Smooth muscle cell (in vitro differentiated cells): ENCODE results near the gene HGS. TPM values are rescaled to one million over a fixed set of nuclear protein-coding genes. Genes with fewer than 3 reads are reported as not detected.

Experiments used
- DNase-seq: peaks from one replicate; lab custom pipeline; 2025; ENCODE audit not compliant: unreplicated experiment; lab: John Stamatoyannopoulos, UW
- H2AFZ ChIP-seq: fragments of 200-600 bp; sonication (generic); 2 replicates; pipeline ENCODE4 v1.6.0; 2016; ENCODE audit warnings: antibody characterized with exemption, low read depth, mild to moderate bottlenecking
- H3F3A ChIP-seq: fragments of 200-600 bp; sonication (generic); 2 replicates; pipeline ENCODE4 v1.6.0; 2017; ENCODE audit warnings: antibody characterized with exemption, low read depth
- H3K27ac ChIP-seq: fragments of 200-600 bp; sonication (generic); 2 replicates; pipeline ENCODE4 v1.5.1; 2016; ENCODE audit warnings: low read depth, mild to moderate bottlenecking
- H3K27me3 ChIP-seq: fragments of 200-600 bp; sonication (generic); 2 replicates; pipeline ENCODE4 v1.6.1; 2016; ENCODE audit warnings: low read depth, mild to moderate bottlenecking
- H3K36me3 ChIP-seq: fragments of 200-600 bp; sonication (generic); 2 replicates; pipeline ENCODE4 v1.5.1; 2016; ENCODE audit warnings: low read depth
- H3K4me1 ChIP-seq: fragments of 200-600 bp; sonication (generic); 2 replicates; pipeline ENCODE4 v1.5.1; 2016; ENCODE audit warnings: low read depth
- H3K4me2 ChIP-seq: fragments of 200-600 bp; sonication (generic); 2 replicates; pipeline ENCODE4 v1.6.0; 2016; ENCODE audit warnings: mild to moderate bottlenecking
- H3K4me3 ChIP-seq: fragments of 200-600 bp; sonication (generic); 2 replicates; pipeline ENCODE4 v1.5.1; 2016; ENCODE audit warnings: mild to moderate bottlenecking
- H3K79me2 ChIP-seq: fragments of 200-600 bp; sonication (generic); 2 replicates; pipeline ENCODE4 v1.6.0; 2016; ENCODE audit warnings: low read depth, mild to moderate bottlenecking
- H3K9ac ChIP-seq: fragments of 200-600 bp; sonication (generic); 2 replicates; pipeline ENCODE4 v1.6.0; 2016; ENCODE audit warnings: low read depth
- H3K9me3 ChIP-seq: fragments of 200-600 bp; sonication (generic); replicated peaks from 2 replicates; pipeline ENCODE4 v1.5.1; 2016; ENCODE audit warnings: low read depth
- H4K20me1 ChIP-seq: fragments of 200-600 bp; sonication (generic); 2 replicates; pipeline ENCODE4 v1.6.0; 2016; ENCODE audit warnings: low read depth
- WGBS: methylation state at CpG from one replicate; pipeline ENCODE4 v1.1.7; 2016; ENCODE audit warnings: low lambda C conversion rate; 5-methylcytosine and 5-hydroxymethylcytosine counted together
- polyA plus RNA-seq: library from polyadenylated mRNA; unstranded; fragments of >200 nt; fragmentation: Nextera tagmentation; extraction: Ambion mirVana; gene quantifications from 2 replicates; pipeline ENCODE4 v1.2.1, GENCODE V29; 2016
- total RNA-seq: library from RNA; depleted of rRNA; stranded (reverse); fragments of >200 nt; gene quantifications from 2 replicates; pipeline ENCODE4 v1.2.3, GENCODE V29; 2014
- TF ChIP-seq, protein P1 (sequence below): fragments of 200-600 bp; sonication (generic); IDR thresholded peaks from 2 replicates; pipeline ENCODE4 v1.5.1; 2017; ENCODE audit warnings: borderline replicate concordance, mild to moderate bottlenecking, antibody characterized with exemption; ENCODE audit not compliant: insufficient read depth, poor library complexity, severe bottlenecking

The HGS gene
- total and polyA plus RNA-seq, 2 experiments from 2014 or later = 64.9 to 164 TPM

- H3K27me3 ChIP-seq = no peaks in the 10 kb centered on the region
- 76% methylated on average over 12 of the region's 12 CpGs for WGBS
- H3K27ac ChIP-seq = no peak overlapping the region
- no peaks in the 10 kb centered on the region for H3K4me1 ChIP-seq
- H3K36me3 ChIP-seq = no peaks in the 10 kb centered on the region
- no peaks in the 10 kb centered on the region for H3K9me3 ChIP-seq
- no peak for DNase-seq
- no peak overlapping the region for H3K4me3 ChIP-seq
- H3K4me2 ChIP-seq = no peak overlapping the region
- H4K20me1 ChIP-seq = no peaks in the 10 kb centered on the region
- TF ChIP-seq, protein P1, sequence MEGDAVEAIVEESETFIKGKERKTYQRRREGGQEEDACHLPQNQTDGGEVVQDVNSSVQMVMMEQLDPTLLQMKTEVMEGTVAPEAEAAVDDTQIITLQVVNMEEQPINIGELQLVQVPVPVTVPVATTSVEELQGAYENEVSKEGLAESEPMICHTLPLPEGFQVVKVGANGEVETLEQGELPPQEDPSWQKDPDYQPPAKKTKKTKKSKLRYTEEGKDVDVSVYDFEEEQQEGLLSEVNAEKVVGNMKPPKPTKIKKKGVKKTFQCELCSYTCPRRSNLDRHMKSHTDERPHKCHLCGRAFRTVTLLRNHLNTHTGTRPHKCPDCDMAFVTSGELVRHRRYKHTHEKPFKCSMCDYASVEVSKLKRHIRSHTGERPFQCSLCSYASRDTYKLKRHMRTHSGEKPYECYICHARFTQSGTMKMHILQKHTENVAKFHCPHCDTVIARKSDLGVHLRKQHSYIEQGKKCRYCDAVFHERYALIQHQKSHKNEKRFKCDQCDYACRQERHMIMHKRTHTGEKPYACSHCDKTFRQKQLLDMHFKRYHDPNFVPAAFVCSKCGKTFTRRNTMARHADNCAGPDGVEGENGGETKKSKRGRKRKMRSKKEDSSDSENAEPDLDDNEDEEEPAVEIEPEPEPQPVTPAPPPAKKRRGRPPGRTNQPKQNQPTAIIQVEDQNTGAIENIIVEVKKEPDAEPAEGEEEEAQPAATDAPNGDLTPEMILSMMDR = no peak
- H3F3A ChIP-seq = no peaks in the 10 kb centered on the region
- no peak overlapping the region for H2AFZ ChIP-seq
- H3K79me2 ChIP-seq = no peaks in the 10 kb centered on the region
- H3K9ac ChIP-seq = no peak overlapping the region
Observed at GRCh38 chr17:81723651-81724209, 39.9 kb downstream of the HGS start.

GRCh38 chr17:81725439-81725838, 41.6 kb downstream of the HGS start:
- H3K9me3 ChIP-seq = no peaks in the 10 kb centered on the region
- no peaks in the 10 kb centered on the region for H3K4me1 ChIP-seq
- TF ChIP-seq, protein P1 = no peak

GRCh38 chr17:81726004-81726403, 42.2 kb downstream of the HGS start:
- Histone ChIP-seq H3K27ac (no peak overlapping the region), H4K20me1 (no peaks in the 10 kb centered on the region), H3K27me3 (no peaks in the 10 kb centered on the region), H3K4me2 (no peak overlapping the region), H3F3A (peaks cover 3% of the 10 kb centered on the region), H3K36me3 (no peaks in the 10 kb centered on the region), H2AFZ (no peak overlapping the region), H3K79me2 (no peaks in the 10 kb centered on the region), H3K4me3 (no peak overlapping the region), H3K9ac (no peak overlapping the region), H3K9me3 (no peaks in the 10 kb centered on the region), H3K4me1 (no peaks in the 10 kb centered on the region)
- DNase-seq = no peak
- WGBS = 87% methylated on average over 9 of the region's 9 CpGs
- TF ChIP-seq, protein P1 = no peak

More at GRCh38 chr17:81725439-81725838, 41.6 kb downstream of the HGS start:
- Histone ChIP-seq H2AFZ (no peak overlapping the region), H3K27ac (no peak overlapping the region), H3K4me2 (no peak overlapping the region), H3K27me3 (no peaks in the 10 kb centered on the region), H3K4me3 (no peak overlapping the region), H3K79me2 (no peaks in the 10 kb centered on the region), H4K20me1 (no peaks in the 10 kb centered on the region), H3K9ac (no peak overlapping the region), H3F3A (no peaks in the 10 kb centered on the region), H3K36me3 (no peaks in the 10 kb centered on the region)
- 93% methylated on average over 9 of the region's 9 CpGs for WGBS
- DNase-seq = no peak
